Measurements from ENCODE around the gene SPAG8. TPM values are rescaled to one million over a fixed set of nuclear protein-coding genes. Genes with fewer than 3 reads are reported as not detected.

The SPAG8 gene
- total RNA-seq, 1 experiment from 2014 or later = 1.0 TPM

DNA sequence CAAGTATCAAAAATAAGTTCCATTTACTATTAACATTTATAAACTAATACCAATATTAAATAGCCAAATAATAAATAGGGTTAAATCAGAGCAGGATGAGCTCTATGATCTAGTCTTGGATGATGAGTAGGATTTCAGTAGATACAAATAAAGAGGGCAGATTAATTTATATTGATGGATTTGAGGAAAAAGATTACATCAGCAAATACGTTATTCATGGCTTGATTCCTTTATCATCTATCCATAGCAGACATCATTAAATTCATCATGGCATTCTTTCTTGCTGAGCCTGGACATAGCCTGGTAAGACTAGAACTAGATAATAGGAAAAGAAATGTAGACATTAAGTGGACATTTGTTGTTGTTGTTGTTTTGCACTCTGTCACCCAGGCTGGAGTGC is 44.6 kb downstream of the SPAG8 start:
- Histone ChIP-seq H3K9me3 (ENCODE audit: insufficient read depth, low read depth) (no peaks in the 10 kb centered on the region), H3K4me2 (no peak overlapping the region), H2AFZ (no peak overlapping the region), H3K9me2 (ENCODE audit: insufficient read depth) (no peaks in the 10 kb centered on the region), H3K4me1 (replicated peaks; ENCODE audit: insufficient read depth) (peaks cover 21% of the 10 kb centered on the region), H3K79me2 (ENCODE audit: low read depth) (no peaks in the 10 kb centered on the region), H3K4me3 (no peak overlapping the region), H3K36me3 (ENCODE audit: low read depth) (no peaks in the 10 kb centered on the region), H4K20me1 (ENCODE audit: insufficient read depth) (no peaks in the 10 kb centered on the region), H3K27me3 (ENCODE audit: insufficient read depth, low read depth) (no peaks in the 10 kb centered on the region), H3F3A (ENCODE audit: insufficient read depth, low read depth) (peaks cover 16% of the 10 kb centered on the region), H3K27ac (no peak overlapping the region)
- CTCF ChIA-PET = interaction anchor here (0.7 kb wide), 1 partner anchor 121 kb away, joined by 4 read pairs; no protein-coding TSS in a partner anchor
- TF ChIP-seq, protein P1, sequence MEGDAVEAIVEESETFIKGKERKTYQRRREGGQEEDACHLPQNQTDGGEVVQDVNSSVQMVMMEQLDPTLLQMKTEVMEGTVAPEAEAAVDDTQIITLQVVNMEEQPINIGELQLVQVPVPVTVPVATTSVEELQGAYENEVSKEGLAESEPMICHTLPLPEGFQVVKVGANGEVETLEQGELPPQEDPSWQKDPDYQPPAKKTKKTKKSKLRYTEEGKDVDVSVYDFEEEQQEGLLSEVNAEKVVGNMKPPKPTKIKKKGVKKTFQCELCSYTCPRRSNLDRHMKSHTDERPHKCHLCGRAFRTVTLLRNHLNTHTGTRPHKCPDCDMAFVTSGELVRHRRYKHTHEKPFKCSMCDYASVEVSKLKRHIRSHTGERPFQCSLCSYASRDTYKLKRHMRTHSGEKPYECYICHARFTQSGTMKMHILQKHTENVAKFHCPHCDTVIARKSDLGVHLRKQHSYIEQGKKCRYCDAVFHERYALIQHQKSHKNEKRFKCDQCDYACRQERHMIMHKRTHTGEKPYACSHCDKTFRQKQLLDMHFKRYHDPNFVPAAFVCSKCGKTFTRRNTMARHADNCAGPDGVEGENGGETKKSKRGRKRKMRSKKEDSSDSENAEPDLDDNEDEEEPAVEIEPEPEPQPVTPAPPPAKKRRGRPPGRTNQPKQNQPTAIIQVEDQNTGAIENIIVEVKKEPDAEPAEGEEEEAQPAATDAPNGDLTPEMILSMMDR (conservative IDR thresholded peaks at IDR 0.05) = no peak
- TF ChIP-seq EZH2 (IDR thresholded peaks at IDR 0.05; ENCODE audit: low read depth) = no peak
- no TSS peak for BruUV-seq (replicated peaks)
- POLR2A ChIA-PET (ENCODE audit: unreplicated experiment) = no interaction called here
- intact Hi-C loops (cut with micrococcal nuclease; ENCODE audit: unreplicated experiment) = no loop called here
- DNase-seq = no peak

GRCh38 chr9:35766997-35767396 is 45.1 kb downstream of the SPAG8 start:
- Histone ChIP-seq H3K36me3 (ENCODE audit: low read depth) (no peaks in the 10 kb centered on the region), H3K4me3 (no peak overlapping the region), H3K27me3 (ENCODE audit: insufficient read depth, low read depth) (no peaks in the 10 kb centered on the region), H3K27ac (no peak overlapping the region), H4K20me1 (ENCODE audit: insufficient read depth) (no peaks in the 10 kb centered on the region), H3K9me3 (ENCODE audit: insufficient read depth, low read depth) (no peaks in the 10 kb centered on the region), H2AFZ (no peak overlapping the region), H3F3A (ENCODE audit: insufficient read depth, low read depth) (peaks cover 12% of the 10 kb centered on the region), H3K4me2 (no peak overlapping the region), H3K9me2 (ENCODE audit: insufficient read depth) (no peaks in the 10 kb centered on the region), H3K79me2 (ENCODE audit: low read depth) (0 out of 2 replicates have a peak, but pooled peaks cover under 1% of the 10 kb centered on the region), H3K4me1 (replicated peaks; ENCODE audit: insufficient read depth) (peaks cover 16% of the 10 kb centered on the region)
- ChIA-PET CTCF (no interaction called here), POLR2A (ENCODE audit: unreplicated experiment) (no interaction called here)
- TF ChIP-seq, protein P1 (conservative IDR thresholded peaks at IDR 0.05) = no peak
- TF ChIP-seq EZH2 (IDR thresholded peaks at IDR 0.05; ENCODE audit: low read depth) = no peak
- no peak for DNase-seq
- intact Hi-C loops (cut with micrococcal nuclease; ENCODE audit: unreplicated experiment) = no loop called here
- BruUV-seq (replicated peaks) = no TSS peak

DNA sequence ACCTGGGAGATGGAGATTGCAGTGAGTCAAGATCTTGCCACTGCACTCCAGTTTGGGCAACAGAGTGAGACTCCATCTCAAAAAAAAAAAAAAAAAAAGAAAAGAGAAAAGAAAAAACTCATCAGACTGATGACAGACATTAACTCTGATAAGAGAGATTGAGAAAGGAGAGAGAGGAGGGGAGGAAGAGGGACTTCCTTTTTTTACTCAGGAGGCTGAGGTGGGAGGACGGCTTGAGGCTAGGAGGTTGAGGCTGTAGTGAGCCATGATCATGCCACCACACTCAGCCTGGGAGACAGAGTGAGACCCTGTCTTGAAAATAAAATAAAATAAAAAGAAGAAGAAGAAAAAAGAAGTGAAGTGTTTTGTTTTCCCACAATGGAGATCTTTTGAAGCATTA is 48.3 kb downstream of the SPAG8 start:
- Histone ChIP-seq H3K4me2 (no peak overlapping the region), H2AFZ (no peak overlapping the region), H3K79me2 (ENCODE audit: low read depth) (peaks cover 26% of the 10 kb centered on the region), H4K20me1 (ENCODE audit: insufficient read depth) (no peaks in the 10 kb centered on the region), H3K27ac (no peak overlapping the region), H3K9me3 (ENCODE audit: insufficient read depth, low read depth) (no peaks in the 10 kb centered on the region), H3F3A (ENCODE audit: insufficient read depth, low read depth) (peaks cover 3% of the 10 kb centered on the region; the same call in 1 of the 2 replicates), H3K9me2 (ENCODE audit: insufficient read depth) (no peaks in the 10 kb centered on the region), H3K36me3 (ENCODE audit: low read depth) (no peaks in the 10 kb centered on the region), H3K4me1 (replicated peaks; ENCODE audit: insufficient read depth) (peaks cover 5% of the 10 kb centered on the region), H3K4me3 (no peak overlapping the region), H3K27me3 (ENCODE audit: insufficient read depth, low read depth) (no peaks in the 10 kb centered on the region)
- ChIA-PET CTCF (no interaction called here), POLR2A (ENCODE audit: unreplicated experiment) (no interaction called here)
- TF ChIP-seq, protein P1 (conservative IDR thresholded peaks at IDR 0.05) = no peak
- TF ChIP-seq EZH2 (IDR thresholded peaks at IDR 0.05; ENCODE audit: low read depth) = no peak
- intact Hi-C loops (cut with micrococcal nuclease; ENCODE audit: unreplicated experiment) = no loop called here
- no peak for DNase-seq
- no TSS peak for BruUV-seq (replicated peaks)

Measured in PC-9 (cell line).